ENCODE results near the gene CCDC177. TPM values are rescaled to one million over a fixed set of nuclear protein-coding genes. Genes with fewer than 3 reads are reported as not detected.

Gene CCDC177
- total RNA-seq, 1 experiment from 2014 or later, result 0.09 TPM

DNA sequence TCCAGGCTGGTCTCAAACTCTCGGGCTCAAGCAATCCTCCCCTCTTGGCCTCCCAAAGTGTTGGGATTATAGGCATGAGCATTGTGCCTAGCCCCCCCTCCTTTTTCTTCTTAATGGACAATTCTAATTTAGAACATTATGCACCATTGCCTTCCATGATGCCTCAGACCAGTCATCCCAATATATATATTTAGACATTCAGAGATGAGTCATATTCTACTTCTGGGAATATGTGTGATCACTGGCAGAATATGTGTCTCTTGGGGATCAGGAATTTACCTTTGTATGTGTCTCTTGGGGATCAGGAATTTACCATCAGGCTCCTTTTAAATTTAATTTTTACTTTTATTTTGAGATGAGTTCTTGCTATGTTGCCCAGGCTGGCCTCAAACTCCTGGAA, 7.5 kb upstream of the CCDC177 start:
- Histone ChIP-seq H3K4me1 (ENCODE audit: insufficient read depth, low read length, poor library complexity, severe bottlenecking) (no peaks in the 10 kb centered on the region), H3K9me3 (ENCODE audit: low read depth, low read length, poor library complexity, severe bottlenecking) (no peaks in the 10 kb centered on the region), H3K27me3 (replicated peaks; ENCODE audit: insufficient read depth, low read depth, low read length, poor library complexity) (peaks cover 14% of the 10 kb centered on the region), H3K27ac (ENCODE audit: low read depth, low read length, poor library complexity, severe bottlenecking) (no peak overlapping the region), H3K36me3 (ENCODE audit: insufficient read depth, low read length, poor library complexity, severe bottlenecking) (no peaks in the 10 kb centered on the region), H3K4me3 (ENCODE audit: low read depth, low read length, poor library complexity, severe bottlenecking) (no peak overlapping the region)
- no peak for DNase-seq (ENCODE audit: low spot score)
- TF ChIP-seq EZH2 (IDR thresholded peaks at IDR 0.05; ENCODE audit: borderline replicate concordance, low read depth, low read length, poor library complexity, severe bottlenecking), result no peak
- TF ChIP-seq, protein P1, sequence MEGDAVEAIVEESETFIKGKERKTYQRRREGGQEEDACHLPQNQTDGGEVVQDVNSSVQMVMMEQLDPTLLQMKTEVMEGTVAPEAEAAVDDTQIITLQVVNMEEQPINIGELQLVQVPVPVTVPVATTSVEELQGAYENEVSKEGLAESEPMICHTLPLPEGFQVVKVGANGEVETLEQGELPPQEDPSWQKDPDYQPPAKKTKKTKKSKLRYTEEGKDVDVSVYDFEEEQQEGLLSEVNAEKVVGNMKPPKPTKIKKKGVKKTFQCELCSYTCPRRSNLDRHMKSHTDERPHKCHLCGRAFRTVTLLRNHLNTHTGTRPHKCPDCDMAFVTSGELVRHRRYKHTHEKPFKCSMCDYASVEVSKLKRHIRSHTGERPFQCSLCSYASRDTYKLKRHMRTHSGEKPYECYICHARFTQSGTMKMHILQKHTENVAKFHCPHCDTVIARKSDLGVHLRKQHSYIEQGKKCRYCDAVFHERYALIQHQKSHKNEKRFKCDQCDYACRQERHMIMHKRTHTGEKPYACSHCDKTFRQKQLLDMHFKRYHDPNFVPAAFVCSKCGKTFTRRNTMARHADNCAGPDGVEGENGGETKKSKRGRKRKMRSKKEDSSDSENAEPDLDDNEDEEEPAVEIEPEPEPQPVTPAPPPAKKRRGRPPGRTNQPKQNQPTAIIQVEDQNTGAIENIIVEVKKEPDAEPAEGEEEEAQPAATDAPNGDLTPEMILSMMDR (conservative IDR thresholded peaks at IDR 0.05; ENCODE audit: low read depth, low read length), result no peak
- BruUV-seq (replicated peaks), result no TSS peak
- intact Hi-C loops (cut with micrococcal nuclease; ENCODE audit: unreplicated experiment), result loop anchor here (5.0 kb wide), 1 partner anchor 445 kb away; no protein-coding TSS in a partner anchor
- ChIA-PET CTCF (no interaction called here), POLR2A (ENCODE audit: low non-redundant PET) (no interaction called here)

DNA sequence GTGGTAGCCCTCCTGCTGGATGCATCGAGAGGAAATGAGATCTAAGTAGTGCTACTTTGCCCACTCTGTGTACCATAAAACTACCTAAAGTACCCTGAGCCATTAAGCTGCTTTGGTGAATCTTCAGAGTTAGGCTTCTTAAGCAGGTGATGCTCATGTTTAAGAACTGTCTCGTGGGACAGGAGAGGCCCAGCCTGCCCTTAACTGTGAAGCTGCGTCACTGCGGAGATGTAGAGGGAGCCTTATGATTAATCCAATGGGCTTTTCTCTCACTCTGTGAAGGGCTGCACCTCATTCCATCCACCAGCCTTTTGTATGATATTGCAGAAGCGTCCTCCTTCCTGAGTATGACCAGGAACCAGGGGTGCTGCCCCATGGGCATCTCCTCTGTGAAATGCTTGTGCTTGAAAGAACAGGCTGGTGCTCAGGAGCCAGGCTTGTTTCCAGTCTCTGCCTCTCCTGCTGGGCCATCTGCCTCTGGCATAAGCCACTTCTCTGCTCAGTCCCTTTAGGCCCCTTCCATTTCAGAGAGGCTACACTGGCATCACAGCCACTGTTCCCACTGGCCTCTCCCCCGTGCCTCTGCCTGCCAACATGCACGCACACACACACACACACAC, 6.8 kb upstream of the CCDC177 start:
- POLR2A ChIA-PET (ENCODE audit: low non-redundant PET), result no interaction called here
- Histone ChIP-seq H3K27me3 (replicated peaks; ENCODE audit: insufficient read depth, low read depth, low read length, poor library complexity) (peaks cover 22% of the 10 kb centered on the region), H3K36me3 (ENCODE audit: insufficient read depth, low read length, poor library complexity, severe bottlenecking) (no peaks in the 10 kb centered on the region), H3K4me1 (ENCODE audit: insufficient read depth, low read length, poor library complexity, severe bottlenecking) (no peaks in the 10 kb centered on the region), H3K9me3 (ENCODE audit: low read depth, low read length, poor library complexity, severe bottlenecking) (no peaks in the 10 kb centered on the region), H3K4me3 (ENCODE audit: low read depth, low read length, poor library complexity, severe bottlenecking) (no peak overlapping the region), H3K27ac (ENCODE audit: low read depth, low read length, poor library complexity, severe bottlenecking) (no peak overlapping the region)
- no peak for TF ChIP-seq EZH2 (IDR thresholded peaks at IDR 0.05; ENCODE audit: borderline replicate concordance, low read depth, low read length, poor library complexity, severe bottlenecking)
- DNase-seq (ENCODE audit: low spot score), result no peak
- CTCF ChIA-PET, result no interaction called here
- intact Hi-C loops (cut with micrococcal nuclease; ENCODE audit: unreplicated experiment), result loop anchor here (5.0 kb wide), 1 partner anchor 446 kb away; no protein-coding TSS in a partner anchor
- no TSS peak for BruUV-seq (replicated peaks)

- CTCF ChIA-PET, result interaction anchor here (0.6 to 1.2 kb wide), 4 partner anchors 16 to 298 kb away, joined by 3 to 4 read pairs (median 3); no protein-coding TSS in a partner anchor
- Histone ChIP-seq H3K27me3 (replicated peaks; ENCODE audit: insufficient read depth, low read depth, low read length, poor library complexity) (peaks cover 34% of the 10 kb centered on the region), H3K4me1 (ENCODE audit: insufficient read depth, low read length, poor library complexity, severe bottlenecking) (no peaks in the 10 kb centered on the region), H3K4me3 (ENCODE audit: low read depth, low read length, poor library complexity, severe bottlenecking) (no peak overlapping the region), H3K36me3 (ENCODE audit: insufficient read depth, low read length, poor library complexity, severe bottlenecking) (no peaks in the 10 kb centered on the region), H3K9me3 (ENCODE audit: low read depth, low read length, poor library complexity, severe bottlenecking) (no peaks in the 10 kb centered on the region), H3K27ac (ENCODE audit: low read depth, low read length, poor library complexity, severe bottlenecking) (no peak overlapping the region)
- no TSS peak for BruUV-seq (replicated peaks)
- peak; percentile 74 for DNase-seq (ENCODE audit: low spot score)
- intact Hi-C loops (cut with micrococcal nuclease; ENCODE audit: unreplicated experiment), result loop anchor here (5.0 kb wide), 1 partner anchor 447 kb away; no protein-coding TSS in a partner anchor
- TF ChIP-seq, protein P1 (conservative IDR thresholded peaks at IDR 0.05; ENCODE audit: low read depth, low read length), result peak; percentile 73
- no peak for TF ChIP-seq EZH2 (IDR thresholded peaks at IDR 0.05; ENCODE audit: borderline replicate concordance, low read depth, low read length, poor library complexity, severe bottlenecking)
- POLR2A ChIA-PET (ENCODE audit: low non-redundant PET), result no interaction called here
Observed at GRCh38 chr14:69580009-69580577, 5.4 kb upstream of the CCDC177 start.
